Retina (tissue), 1 donor: Measurements from ENCODE around the gene INVS.

Experiments used
- DNase-seq: peaks from one replicate; pipeline ENCODE4 v3.0.0-alpha.2; 2016

The INVS gene

DNA sequence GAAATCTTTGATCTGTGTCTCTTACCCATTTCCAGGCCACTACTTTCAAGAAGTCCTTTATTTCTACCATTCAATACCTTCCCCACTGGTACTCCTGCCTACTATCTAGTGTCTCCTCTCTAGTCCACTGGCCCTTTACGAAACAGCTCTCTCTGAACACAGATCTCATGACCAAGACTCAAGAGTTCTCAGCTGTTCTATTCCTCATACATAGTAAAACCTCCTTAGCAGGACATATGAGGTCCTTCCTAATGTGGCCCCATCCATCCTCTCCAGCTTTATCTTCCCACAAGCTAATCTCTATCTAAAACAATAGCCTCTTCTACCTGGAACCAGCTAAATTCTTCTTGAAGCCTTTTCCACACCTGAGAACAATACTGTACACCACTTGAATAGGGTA lies 251.1 kb downstream of the INVS start:
- no peak for DNase-seq
